Coronary artery (tissue), 2 donors: ENCODE measurements around the gene HMGB4.

Source experiments
- DNase-seq: peaks from one replicate; pipeline ENCODE4 v3.0.0-alpha.2; 2017; ENCODE audit warnings: low spot score
- H3K27ac ChIP-seq, 2 donors: fragments of 200-600 bp; sonication (generic); one replicate each; pipeline ENCODE4 v1.5.1; 2016 to 2019
- H3K4me3 ChIP-seq: fragments of 200-600 bp; sonication (generic); 2 replicates; pipeline ENCODE4 v1.5.1; 2016; ENCODE audit warnings: mild to moderate bottlenecking, moderate library complexity
- CTCF ChIP-seq: fragments of 200-600 bp; sonication (generic); IDR thresholded peaks from one replicate; pipeline ENCODE4 v1.5.1; 2019; ENCODE audit warnings: antibody characterized with exemption

HMGB4 gene

DNA sequence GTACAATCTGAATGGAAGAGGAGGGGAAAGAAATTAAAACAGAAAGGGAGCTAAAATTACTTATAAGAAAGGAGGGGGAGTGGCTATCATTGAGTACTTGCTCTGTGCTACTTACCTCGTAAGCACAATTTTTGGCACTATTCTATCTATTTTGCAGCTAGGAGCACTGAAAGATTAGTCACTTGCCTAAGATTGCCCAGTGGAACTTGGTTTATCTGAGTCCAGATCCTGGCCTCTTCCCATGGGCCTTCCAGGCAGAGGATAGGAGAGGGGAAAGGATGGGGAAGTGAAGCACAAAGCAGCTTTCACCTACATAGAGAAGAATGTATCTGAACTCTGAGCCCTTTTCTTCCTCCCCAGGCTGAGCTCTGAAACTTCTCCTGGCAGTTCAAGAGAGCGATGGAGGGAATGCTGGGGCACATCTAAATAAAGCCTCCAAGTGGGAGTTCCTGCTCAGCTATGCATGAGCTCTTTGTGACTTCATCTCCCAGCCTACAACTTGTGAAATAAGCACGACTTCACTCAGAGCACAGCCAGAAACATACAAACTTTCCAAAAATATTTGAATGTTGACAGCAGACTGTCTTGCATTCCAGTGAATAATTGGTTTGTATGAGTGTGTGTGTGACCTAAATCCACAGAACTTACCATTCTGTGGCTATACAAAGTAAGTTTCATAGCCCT is 29.4 kb downstream of the HMGB4 start:
- Histone ChIP-seq H3K27ac (peak overlapping the region; percentile 63 to 82), H3K4me3 (no peak overlapping the region)
- peak; percentile 73 for DNase-seq
- no peak for TF ChIP-seq CTCF

- DNase-seq: peak; percentile 52
- no peak overlapping the region for H3K4me3 ChIP-seq
- TF ChIP-seq CTCF: no peak
- H3K27ac ChIP-seq: no peak overlapping the region
These were observed 31.5 kb downstream of the HMGB4 start for GRCh38 chr1:33895396-33895795.

- DNase-seq: peak; percentile 5
- no peak for TF ChIP-seq CTCF
- no peak overlapping the region for H3K27ac ChIP-seq
These were observed 32.1 kb downstream of the HMGB4 start for GRCh38 chr1:33895976-33896375.

GRCh38 chr1:33897092-33897725 is 33.3 kb downstream of the HMGB4 start:
- no peak for TF ChIP-seq CTCF

More at GRCh38 chr1:33895976-33896375, 32.1 kb downstream of the HMGB4 start:
- H3K4me3 ChIP-seq: no peak overlapping the region

DNA sequence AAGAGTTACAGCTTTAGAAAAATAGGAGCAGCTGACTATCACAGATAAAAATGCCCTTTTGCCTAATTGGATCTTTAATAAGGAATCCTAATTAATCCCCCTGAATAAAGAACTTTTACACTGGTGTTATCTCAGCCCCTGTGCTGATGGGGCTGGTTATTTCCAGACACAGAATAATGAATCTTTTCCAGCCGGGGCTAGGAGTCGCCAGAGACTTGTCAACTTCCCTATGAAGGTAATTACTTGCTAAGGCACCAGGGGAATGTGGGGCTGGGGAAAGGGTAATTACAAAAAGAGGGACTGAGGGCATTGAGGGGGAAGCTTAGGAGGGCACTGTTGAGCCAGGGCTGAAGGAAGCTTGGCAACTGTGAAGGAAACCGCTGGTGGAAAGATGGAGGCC is 34.5 kb downstream of the HMGB4 start:
- Histone ChIP-seq H3K27ac (no peak overlapping the region), H3K4me3 (no peak overlapping the region)
- peak; percentile 38 for DNase-seq
- TF ChIP-seq CTCF: no peak

More at GRCh38 chr1:33897092-33897725, 33.3 kb downstream of the HMGB4 start:
- peak; percentile 53 for DNase-seq
- Histone ChIP-seq H3K27ac (no peak overlapping the region), H3K4me3 (no peak overlapping the region)

GRCh38 chr1:33898881-33899280 is 35.0 kb downstream of the HMGB4 start:
- no peak for TF ChIP-seq CTCF
- Histone ChIP-seq H3K27ac (no peak overlapping the region), H3K4me3 (no peak overlapping the region)
- peak; percentile 12 for DNase-seq

DNA sequence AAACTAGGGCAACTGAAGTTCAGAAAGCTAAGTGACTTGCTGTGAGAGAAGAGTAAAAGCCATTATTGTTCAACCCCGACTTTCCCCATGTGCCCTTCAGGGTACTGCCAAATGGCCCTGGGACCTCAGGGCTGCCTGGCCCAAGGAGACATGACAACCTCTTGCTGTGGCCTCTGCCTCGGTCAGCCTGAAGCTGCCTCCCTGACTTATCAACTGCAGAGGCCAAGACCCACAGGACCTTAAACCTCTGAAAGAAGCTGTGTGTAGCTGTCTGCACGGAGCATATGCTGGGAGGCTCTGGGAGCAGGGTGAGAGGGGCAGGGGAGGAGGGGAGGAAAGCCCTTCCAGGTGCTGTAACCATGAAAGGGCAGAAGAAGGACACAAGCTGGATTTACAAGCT is 35.9 kb downstream of the HMGB4 start:
- peak; percentile 29 for DNase-seq
- H3K27ac ChIP-seq: no peak overlapping the region
- no peak for TF ChIP-seq CTCF
- no peak overlapping the region for H3K4me3 ChIP-seq
